GM15510 (cell line): ENCODE results near the gene ISL1.

Experiments used
- POLR2A ChIP-seq: IDR thresholded peaks from 3 replicates; pipeline ENCODE4 v1.6.1; 2011; ENCODE audit warnings: borderline replicate concordance; ENCODE audit not compliant: insufficient read length; ENCODE audit errors: extremely low read depth

ISL1 gene

GRCh38 chr5:51380603-51381207, 2.5 kb upstream of the ISL1 start:
- TF ChIP-seq POLR2A, result no peak

- no peak for TF ChIP-seq POLR2A
Measured at GRCh38 chr5:51381761-51382474, 1.3 kb upstream of the ISL1 start.

- no peak for TF ChIP-seq POLR2A
Measured at GRCh38 chr5:51382521-51383130, 622 bp upstream of the ISL1 start.

- TF ChIP-seq POLR2A, result no peak
Measured at GRCh38 chr5:51384281-51384840, 1.1 kb downstream of the ISL1 start.

- no peak for TF ChIP-seq POLR2A
Measured at GRCh38 chr5:51385216-51385615, 2.0 kb downstream of the ISL1 start.

- no peak for TF ChIP-seq POLR2A
Measured at GRCh38 chr5:51386916-51387883, 4.0 kb downstream of the ISL1 start.

GRCh38 chr5:51387884-51388275, 4.6 kb downstream of the ISL1 start:
- no peak for TF ChIP-seq POLR2A

GRCh38 chr5:51388488-51389287, 5.4 kb downstream of the ISL1 start:
- TF ChIP-seq POLR2A, result no peak

- TF ChIP-seq POLR2A, result no peak
Measured at GRCh38 chr5:51389288-51389576, 6.0 kb downstream of the ISL1 start.

GRCh38 chr5:51389577-51390463, 6.6 kb downstream of the ISL1 start:
- TF ChIP-seq POLR2A, result no peak

GRCh38 chr5:51391175-51391574, 7.9 kb downstream of the ISL1 start:
- no peak for TF ChIP-seq POLR2A

- no peak for TF ChIP-seq POLR2A
Measured at GRCh38 chr5:51392689-51393199, 9.5 kb downstream of the ISL1 start.

- no peak for TF ChIP-seq POLR2A
Measured at GRCh38 chr5:51394609-51395008, 11.4 kb downstream of the ISL1 start.
